Measurements from ENCODE around the gene KIF13A.

- TF ChIP-seq CTCF (conservative IDR thresholded peaks at IDR 0.05) (no peak), EZH2 (IDR thresholded peaks at IDR 0.05; ENCODE audit: low read depth) (no peak)
Observed at GRCh38 chr6:17972978-17973622, 14.3 kb downstream of the KIF13A start.
